ENCODE data around the gene NFATC2. TPM values are rescaled to one million over a fixed set of nuclear protein-coding genes. Genes with fewer than 3 reads are reported as not detected.

The NFATC2 gene
- total and polyA plus RNA-seq, 8 donors = 1.5 to 8.3 (median 4.3) TPM

DNA sequence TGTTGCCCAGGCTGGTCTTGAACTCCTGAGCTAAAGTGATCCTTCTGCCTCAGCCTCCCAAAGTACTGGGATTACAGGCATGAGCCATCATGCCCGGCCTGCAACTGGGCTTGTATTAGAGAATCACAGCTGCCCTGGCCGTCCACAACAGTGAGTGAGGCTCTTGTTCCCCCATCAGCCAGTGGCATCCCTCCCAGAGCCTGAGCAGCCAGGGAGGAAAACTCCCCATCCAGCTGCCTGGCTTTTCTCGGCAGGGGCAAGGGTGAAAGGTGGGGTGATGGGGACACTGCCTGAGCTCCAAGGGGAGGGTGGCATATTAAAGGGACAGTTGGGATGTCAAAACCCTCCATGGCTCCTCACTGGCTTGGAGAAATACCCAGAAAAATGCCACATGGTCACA lies 185.6 kb downstream of the NFATC2 start:
- whole genome bisulfite sequencing, 2 donors = 50 to 72% methylated on average over 3 of the region's 3 CpGs
- TF ChIP-seq, protein P1, sequence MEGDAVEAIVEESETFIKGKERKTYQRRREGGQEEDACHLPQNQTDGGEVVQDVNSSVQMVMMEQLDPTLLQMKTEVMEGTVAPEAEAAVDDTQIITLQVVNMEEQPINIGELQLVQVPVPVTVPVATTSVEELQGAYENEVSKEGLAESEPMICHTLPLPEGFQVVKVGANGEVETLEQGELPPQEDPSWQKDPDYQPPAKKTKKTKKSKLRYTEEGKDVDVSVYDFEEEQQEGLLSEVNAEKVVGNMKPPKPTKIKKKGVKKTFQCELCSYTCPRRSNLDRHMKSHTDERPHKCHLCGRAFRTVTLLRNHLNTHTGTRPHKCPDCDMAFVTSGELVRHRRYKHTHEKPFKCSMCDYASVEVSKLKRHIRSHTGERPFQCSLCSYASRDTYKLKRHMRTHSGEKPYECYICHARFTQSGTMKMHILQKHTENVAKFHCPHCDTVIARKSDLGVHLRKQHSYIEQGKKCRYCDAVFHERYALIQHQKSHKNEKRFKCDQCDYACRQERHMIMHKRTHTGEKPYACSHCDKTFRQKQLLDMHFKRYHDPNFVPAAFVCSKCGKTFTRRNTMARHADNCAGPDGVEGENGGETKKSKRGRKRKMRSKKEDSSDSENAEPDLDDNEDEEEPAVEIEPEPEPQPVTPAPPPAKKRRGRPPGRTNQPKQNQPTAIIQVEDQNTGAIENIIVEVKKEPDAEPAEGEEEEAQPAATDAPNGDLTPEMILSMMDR (IDR thresholded peaks at IDR 0.05) = no peak
- no peaks in the 10 kb centered on the region for H3K4me1 ChIP-seq
- FAIRE-seq (no peak), DNase-seq (no peak), ATAC-seq (no peak)
- H3K27me3 ChIP-seq = no peaks in the 10 kb centered on the region
- intact Hi-C loops (cut with DNase I) = no loop called here
- H3K4me3 ChIP-seq = no peak overlapping the region
- no peak overlapping the region for H3K27ac ChIP-seq
- no peaks in the 10 kb centered on the region for H3K36me3 ChIP-seq
- H3K9me3 ChIP-seq = no peaks in the 10 kb centered on the region

DNA sequence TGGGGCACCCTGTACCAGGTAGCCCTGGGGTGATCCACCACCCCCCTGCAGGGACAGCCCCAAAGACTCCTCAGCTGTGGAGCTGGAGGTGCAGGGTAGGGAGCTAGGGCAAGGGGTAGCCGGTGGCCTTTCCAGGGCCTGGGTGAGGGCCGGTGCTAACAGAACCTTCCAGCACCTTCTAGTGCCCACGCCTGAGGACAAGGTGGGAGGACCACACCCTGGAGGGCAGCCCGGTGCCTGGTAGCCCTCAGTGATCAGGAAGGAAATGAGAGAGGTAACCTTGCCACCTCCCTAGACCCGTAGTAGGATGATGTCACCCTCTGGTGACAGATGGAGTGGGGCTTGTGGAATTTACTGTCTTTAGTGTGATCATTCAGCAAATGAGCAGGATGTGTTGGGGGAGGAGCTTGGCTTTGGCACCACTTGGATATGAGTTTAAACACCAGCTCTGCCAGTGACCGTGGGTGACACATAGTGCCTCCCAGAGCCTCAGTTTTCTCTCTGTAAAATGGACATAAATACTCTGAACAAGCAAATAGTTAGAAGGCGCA lies 187.7 kb downstream of the NFATC2 start:
- no peak overlapping the region for H3K27ac ChIP-seq
- intact Hi-C loops (cut with DNase I) = no loop called here
- no peaks in the 10 kb centered on the region for H3K9me3 ChIP-seq
- no peak for DNase-seq
- no peak for ATAC-seq
- no peak overlapping the region for H3K4me3 ChIP-seq
- TF ChIP-seq, protein P1 (IDR thresholded peaks at IDR 0.05) = no peak
- H3K36me3 ChIP-seq = no peaks in the 10 kb centered on the region
- FAIRE-seq = no peak
- no peaks in the 10 kb centered on the region for H3K4me1 ChIP-seq
- WGBS, 2 donors = 62 to 73% methylated on average over 7 of the region's 7 CpGs
- H3K27me3 ChIP-seq = no peaks in the 10 kb centered on the region

DNA sequence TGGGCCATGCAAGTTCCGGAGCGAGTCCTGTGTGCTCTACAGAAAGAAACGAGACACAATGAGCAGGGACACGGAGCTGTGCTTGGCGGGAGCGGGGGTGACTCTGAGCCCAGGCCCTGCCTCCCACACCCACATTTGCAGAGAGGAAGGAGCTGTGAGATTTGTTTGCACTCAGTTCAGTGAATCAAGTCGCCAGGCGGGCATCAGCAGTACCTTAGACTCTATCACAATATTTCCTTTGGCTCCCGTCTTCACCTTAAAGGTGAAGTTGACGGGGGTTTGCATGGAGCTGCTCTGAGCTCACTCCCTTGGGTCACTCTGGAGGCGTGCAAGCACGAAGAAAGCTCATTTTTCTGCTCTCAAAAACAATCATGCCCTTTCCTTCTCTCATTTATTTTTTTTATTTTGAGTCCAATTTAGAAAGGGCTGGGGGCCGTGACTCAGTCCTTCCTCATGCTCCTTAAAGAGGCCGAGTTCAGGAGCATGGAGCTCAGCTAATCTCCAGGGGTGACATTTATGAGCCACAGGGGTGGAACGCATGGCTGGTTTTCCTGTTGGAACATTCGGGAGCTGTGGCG lies 188.2 kb downstream of the NFATC2 start:
- ATAC-seq (no peak), FAIRE-seq (no peak), DNase-seq (no peak)
- intact Hi-C loops (cut with DNase I) = no loop called here
- TF ChIP-seq, protein P1 (IDR thresholded peaks at IDR 0.05) = no peak
- Histone ChIP-seq H3K27ac (no peak overlapping the region), H3K9me3 (no peaks in the 10 kb centered on the region), H3K4me1 (no peaks in the 10 kb centered on the region), H3K27me3 (no peaks in the 10 kb centered on the region), H3K36me3 (no peaks in the 10 kb centered on the region), H3K4me3 (no peak overlapping the region)
- 79 to 85% methylated on average over 17 of the region's 17 CpGs for WGBS, 2 donors

DNA sequence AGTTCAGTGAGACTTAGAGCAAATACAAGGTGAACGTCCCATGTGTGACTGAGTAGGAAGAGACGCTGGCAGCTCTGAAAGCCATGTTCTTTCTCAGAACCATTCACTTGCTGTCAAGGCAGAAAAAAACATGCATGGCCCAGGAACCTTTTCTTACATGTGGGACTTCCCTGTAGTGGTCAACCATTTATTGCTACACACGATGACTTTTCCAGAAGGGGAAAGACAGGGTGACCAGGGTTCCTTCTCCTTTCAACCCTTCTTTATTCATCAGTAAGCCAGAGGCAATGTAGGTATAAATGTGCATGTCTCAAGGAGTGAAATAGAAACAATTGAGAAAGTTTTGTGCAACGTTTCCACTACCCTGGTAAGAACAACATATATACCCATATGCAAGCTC lies 189.0 kb downstream of the NFATC2 start:
- FAIRE-seq = no peak
- H3K4me1 ChIP-seq = no peaks in the 10 kb centered on the region
- no peaks in the 10 kb centered on the region for H3K9me3 ChIP-seq
- H3K36me3 ChIP-seq = no peaks in the 10 kb centered on the region
- TF ChIP-seq, protein P1 (IDR thresholded peaks at IDR 0.05) = no peak
- no peaks in the 10 kb centered on the region for H3K27me3 ChIP-seq
- no peak overlapping the region for H3K4me3 ChIP-seq
- intact Hi-C loops (cut with DNase I) = no loop called here
- WGBS, 2 donors = 58 to 70% methylated on average over 4 of the region's 4 CpGs
- DNase-seq = no peak
- H3K27ac ChIP-seq = no peak overlapping the region
- ATAC-seq = no peak

DNA sequence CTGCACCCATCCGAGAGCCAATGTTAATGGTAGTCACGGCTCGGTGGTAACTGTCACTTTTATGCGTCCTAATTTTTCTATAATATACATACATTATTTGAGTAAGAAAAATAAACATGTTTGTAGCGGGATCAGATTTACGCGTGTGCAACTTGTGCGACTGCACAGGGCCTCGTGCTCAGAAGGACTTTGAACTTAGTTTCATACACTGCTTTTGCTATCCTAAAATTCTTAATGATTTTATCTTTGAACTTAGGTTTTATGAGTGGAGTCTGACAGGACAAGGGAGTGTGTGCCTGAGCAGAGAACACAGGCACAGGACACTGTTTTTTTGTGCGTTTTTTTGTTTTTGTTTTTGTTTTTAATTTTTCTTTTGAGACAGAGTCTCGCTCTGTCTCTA lies 189.7 kb downstream of the NFATC2 start:
- intact Hi-C loops (cut with DNase I) = no loop called here
- Histone ChIP-seq H3K36me3 (no peaks in the 10 kb centered on the region), H3K27ac (no peak overlapping the region), H3K27me3 (no peaks in the 10 kb centered on the region), H3K9me3 (no peaks in the 10 kb centered on the region), H3K4me3 (no peak overlapping the region), H3K4me1 (no peaks in the 10 kb centered on the region)
- DNase-seq (no peak), FAIRE-seq (no peak), ATAC-seq (no peak)
- WGBS, 2 donors = 81 to 83% methylated on average over 11 of the region's 11 CpGs
- TF ChIP-seq, protein P1 (IDR thresholded peaks at IDR 0.05) = no peak

Measured in pancreas (tissue), 10 donors.